RWPE2 (cell line): Measurements from ENCODE around the gene INF2.

ENCODE experiments used
- ATAC-seq: fragments of 200-7000 bp; cut with Tn5 transposase; 3 replicates; pipeline ENCODE4 v1.9.1; 2021; ENCODE audit warnings: low read depth
- DNase-seq: peaks from one replicate; pipeline ENCODE4 v3.0.0-alpha.2; 2020; ENCODE audit warnings: low spot score
- H3K27ac ChIP-seq: fragments of 450-650 bp; 2 replicates; pipeline ENCODE4 v1.5.1; 2017; ENCODE audit warnings: mild to moderate bottlenecking; ENCODE audit not compliant: poor library complexity, severe bottlenecking
- H3K27me3 ChIP-seq: fragments of 250-450 bp; sonication (Bioruptor Pico); 2 replicates; pipeline ENCODE4 v1.5.1; 2021; ENCODE audit warnings: mild to moderate bottlenecking, moderate library complexity; ENCODE audit not compliant: insufficient read depth, poor library complexity, severe bottlenecking
- H3K36me3 ChIP-seq: fragments of 250-450 bp; sonication (Bioruptor Pico); 2 replicates; pipeline ENCODE4 v1.5.1; 2020; ENCODE audit warnings: low read depth, mild to moderate bottlenecking, moderate library complexity
- H3K4me1 ChIP-seq: fragments of 250-450 bp; sonication (Bioruptor Pico); 2 replicates; pipeline ENCODE4 v1.5.1; 2021; ENCODE audit warnings: mild to moderate bottlenecking, moderate library complexity; ENCODE audit not compliant: insufficient read depth, poor library complexity, severe bottlenecking
- H3K4me3 ChIP-seq: fragments of 250-450 bp; sonication (Bioruptor Pico); 2 replicates; pipeline ENCODE4 v1.5.1; 2021; ENCODE audit warnings: mild to moderate bottlenecking, moderate library complexity; ENCODE audit not compliant: severe bottlenecking
- H3K9me3 ChIP-seq: fragments of 250-450 bp; sonication (Bioruptor Pico); 2 replicates; pipeline ENCODE4 v1.5.1; 2021; ENCODE audit warnings: mild to moderate bottlenecking, moderate library complexity; ENCODE audit not compliant: severe bottlenecking
- CTCF ChIP-seq: fragments of 450-650 bp; IDR thresholded peaks from one replicate; pipeline ENCODE4 v1.5.1; 2017; ENCODE audit warnings: mild to moderate bottlenecking, moderate library complexity; ENCODE audit not compliant: poor library complexity, severe bottlenecking

Gene INF2

GRCh38 chr14:104734051-104734587 is 44.7 kb downstream of the INF2 start:
- TF ChIP-seq CTCF, result no peak
- Histone ChIP-seq H3K4me3 (no peak overlapping the region), H3K27me3 (no peaks in the 10 kb centered on the region), H3K9me3 (no peaks in the 10 kb centered on the region), H3K27ac (peak overlapping the region; percentile 87), H3K36me3 (peaks cover 9% of the 10 kb centered on the region; the same call in 1 of the 2 replicates), H3K4me1 (peaks cover 41% of the 10 kb centered on the region)
- ATAC-seq, result no peak
- DNase-seq, result no peak

GRCh38 chr14:104734601-104734990 is 45.2 kb downstream of the INF2 start:
- H3K36me3 ChIP-seq, result peaks cover 9% of the 10 kb centered on the region; the same call in 1 of the 2 replicates
- ATAC-seq (no peak), DNase-seq (no peak)
- no peaks in the 10 kb centered on the region for H3K27me3 ChIP-seq
- H3K4me3 ChIP-seq, result no peak overlapping the region
- no peaks in the 10 kb centered on the region for H3K9me3 ChIP-seq
- peaks cover 41% of the 10 kb centered on the region for H3K4me1 ChIP-seq
- TF ChIP-seq CTCF, result no peak
- peak overlapping the region; percentile 87 for H3K27ac ChIP-seq

GRCh38 chr14:104734991-104735779 is 45.8 kb downstream of the INF2 start:
- H3K36me3 ChIP-seq, result peaks cover 13% of the 10 kb centered on the region
- no peaks in the 10 kb centered on the region for H3K9me3 ChIP-seq
- H3K4me1 ChIP-seq, result peaks cover 41% of the 10 kb centered on the region
- ATAC-seq (no peak), DNase-seq (no peak)
- TF ChIP-seq CTCF, result no peak
- H3K27ac ChIP-seq, result peak overlapping the region; percentile 87
- H3K27me3 ChIP-seq, result no peaks in the 10 kb centered on the region
- no peak overlapping the region for H3K4me3 ChIP-seq

- ATAC-seq, result peak; percentile 56
- Histone ChIP-seq H3K9me3 (no peaks in the 10 kb centered on the region), H3K27me3 (no peaks in the 10 kb centered on the region), H3K36me3 (peaks cover 14% of the 10 kb centered on the region), H3K27ac (peak overlapping the region; percentile 87), H3K4me1 (peaks cover 41% of the 10 kb centered on the region), H3K4me3 (no peak overlapping the region)
- no peak for TF ChIP-seq CTCF
- DNase-seq, result no peak
These were observed 46.6 kb downstream of the INF2 start for GRCh38 chr14:104735830-104736642.
